Activated T-helper 17 cell treated with anti-CD3 and anti-CD28 coated beads, Interleukin-2, amount 50 U/mL, for 72 hours (primary cell): ENCODE data around the gene MRPS15. TPM values are rescaled to one million over a fixed set of nuclear protein-coding genes. Genes with fewer than 3 reads are reported as not detected.

Experiments
- ATAC-seq: fragments of 150-1000 bp; cut with Tn5 transposase; replicated peaks from 2 replicates; pipeline ENCODE4 v1.10.0; 2021; ENCODE audit warnings: mild to moderate bottlenecking, moderate library complexity
- H3K27ac Mint-ChIP-seq: one replicate; pipeline ENCODE4 v1.8.0; 2022; ENCODE audit warnings: mixed read lengths
- H3K27me3 Mint-ChIP-seq: one replicate; pipeline ENCODE4 v1.8.0; 2022; ENCODE audit warnings: mixed read lengths
- H3K36me3 Mint-ChIP-seq: one replicate; pipeline ENCODE4 v1.8.0; 2022; ENCODE audit warnings: low read depth, mild to moderate bottlenecking, mixed read lengths
- H3K4me1 Mint-ChIP-seq: one replicate; pipeline ENCODE4 v1.8.0; 2022; ENCODE audit warnings: mixed read lengths
- H3K4me3 Mint-ChIP-seq: one replicate; pipeline ENCODE4 v1.8.0; 2022; ENCODE audit warnings: mild to moderate bottlenecking, mixed read lengths
- H3K9me3 Mint-ChIP-seq: one replicate; pipeline ENCODE4 v1.8.0; 2022; ENCODE audit warnings: mixed read lengths
- total RNA-seq, 2 donors: library from RNA; stranded (reverse); gene quantifications; one replicate each; pipeline ENCODE4 v1.2.3, GENCODE V29; 2022

Gene MRPS15
- total RNA-seq, 2 donors from 2014 or later, result 57.3 to 128 TPM

- H3K4me3 Mint-ChIP-seq, result no peak overlapping the region
- H3K27ac Mint-ChIP-seq, result peak overlapping the region; percentile 78
- peaks cover 7% of the 10 kb centered on the region for H3K36me3 Mint-ChIP-seq
- no peak for ATAC-seq
- H3K27me3 Mint-ChIP-seq, result no peaks in the 10 kb centered on the region
- peaks cover 13% of the 10 kb centered on the region for H3K4me1 Mint-ChIP-seq
- H3K9me3 Mint-ChIP-seq, result no peaks in the 10 kb centered on the region
Measured at GRCh38 chr1:36406440-36406839, 57.7 kb downstream of the MRPS15 start.

Other genes with a start within 250 kb of the MRPS15 start
- 100 to 1,000 TPM; 115 to 152 TPM for gene THRAP3, start 239.9 kb downstream of the MRPS15 start, total RNA-seq
- gene SH3D21, start 158.0 kb downstream of the MRPS15 start, total RNA-seq, result 100 to 1,000 TPM in 1 of 2 donors, 10 to 100 TPM in 1; 24.4 to 245 TPM
- 1 to 10 TPM; 2.5 to 5.6 TPM for gene EVA1B, start 140.7 kb downstream of the MRPS15 start, total RNA-seq
- 10 to 100 TPM; 44.1 to 56.8 TPM for gene STK40, start 78.5 kb downstream of the MRPS15 start, total RNA-seq
- gene LSM10, start 66.5 kb downstream of the MRPS15 start, total RNA-seq, result 10 to 100 TPM; 24.6 to 59.6 TPM
- gene OSCP1, start 13.9 kb downstream of the MRPS15 start, total RNA-seq, result 1 to 10 TPM; 1.5 to 1.8 TPM
- gene CSF3R, start 18.5 kb upstream of the MRPS15 start, total RNA-seq, result under 1 TPM in 1 of 2 donors, not detected in 1; 0.90 TPM